H1 (cell line): ENCODE results near the gene ADGRB3. TPM values are rescaled to one million over a fixed set of nuclear protein-coding genes. Genes with fewer than 3 reads are reported as not detected.

Experiments
- CTCF ChIA-PET: fragments of 300-600 bp; sonication (Branson Sonifier 250); formaldehyde crosslinking; loops from one replicate; lab custom pipeline; 2021; ENCODE audit not compliant: partially characterized antibody; lab: Charles Lee
- POLR2A ChIA-PET: fragments of 300-600 bp; sonication (Branson Sonifier 250); formaldehyde crosslinking; loops from one replicate; lab custom pipeline; 2021; ENCODE audit warnings: inconsistent platforms; ENCODE audit not compliant: partially characterized antibody; lab: Charles Lee
- DNase-seq, 2 experiments: peaks; one replicate each; pipeline versions ENCODE4 v3.0.0 to v3.0.0-alpha.2; 2010 to 2022; ENCODE audit warnings: low spot score in 2 of 2, low read depth in 1 of 2, mixed read lengths in 1 of 2
- FAIRE-seq: peaks from 2 replicates; lab custom pipeline; 2011; peaks lifted over from hg19 to GRCh38; lab: Jason Lieb, UNC
- H2AFZ ChIP-seq: 2 replicates; pipeline ENCODE4 v1.8.1; 2012; ENCODE audit warnings: low read length, inconsistent platforms
- H2AK5ac ChIP-seq: 2 replicates; pipeline ENCODE4 v1.6.1; 2013; ENCODE audit warnings: low read depth, low read length
- H2BK120ac ChIP-seq: replicated peaks from 2 replicates; pipeline ENCODE3; 2013; ENCODE audit warnings: low read depth, low read length, inconsistent platforms
- H2BK12ac ChIP-seq: 2 replicates; pipeline ENCODE4 v1.6.1; 2013; ENCODE audit warnings: low read depth, low read length
- H2BK15ac ChIP-seq: 2 replicates; pipeline ENCODE4 v1.6.1; 2013; ENCODE audit warnings: low read length
- H2BK20ac ChIP-seq: 2 replicates; pipeline ENCODE4 v1.6.1; 2013; ENCODE audit warnings: low read length
- H2BK5ac ChIP-seq: 2 replicates; pipeline ENCODE4 v1.6.1; 2013; ENCODE audit warnings: low read depth, low read length
- H3K14ac ChIP-seq: 2 replicates; pipeline ENCODE4 v1.6.1; 2013; ENCODE audit warnings: inconsistent platforms; ENCODE audit not compliant: insufficient read length
- H3K18ac ChIP-seq: 2 replicates; pipeline ENCODE4 v1.6.1; 2013; ENCODE audit warnings: low read length; ENCODE audit errors: extremely low read depth
- H3K23ac ChIP-seq: 2 replicates; pipeline ENCODE4 v1.6.1; 2013; ENCODE audit warnings: inconsistent platforms; ENCODE audit not compliant: insufficient read length
- H3K23me2 ChIP-seq: 2 replicates; pipeline ENCODE4 v1.6.1; 2013; ENCODE audit warnings: low read depth, low read length
- H3K27ac ChIP-seq: 2 replicates; pipeline ENCODE4 v1.6.1; 2011; ENCODE audit warnings: low read depth, low read length, inconsistent platforms
- H3K27me3 ChIP-seq, 4 experiments: replicated peaks in 1 of 4; 1 replicate in 1 of 4; 2 replicates in 3 of 4; pipeline versions ENCODE4 v1.6.1 to v1.8.1; 2011 to 2013; ENCODE audit warnings: low read length in 3 of 4, mild to moderate bottlenecking in 3 of 4, inconsistent platforms in 2 of 4, mixed read lengths in 2 of 4, moderate library complexity in 1 of 4; ENCODE audit not compliant: control insufficient read depth in 3 of 4, insufficient read depth in 3 of 4; ENCODE audit errors: extremely low read depth in 1 of 4
- H3K36me3 ChIP-seq, 4 experiments: 2 replicates each; pipeline versions ENCODE4 v1.6.1 to v1.8.1; 2011 to 2013; ENCODE audit warnings: mild to moderate bottlenecking in 4 of 4, low read length in 3 of 4, moderate library complexity in 2 of 4, control low read depth in 1 of 4, inconsistent platforms in 1 of 4; ENCODE audit not compliant: insufficient read depth in 4 of 4, control insufficient read depth in 2 of 4
- H3K4ac ChIP-seq: replicated peaks from 2 replicates; pipeline ENCODE3; 2013; ENCODE audit warnings: low read length, low read depth, mixed read lengths, inconsistent platforms; ENCODE audit not compliant: insufficient read length
- H3K4me1 ChIP-seq, 4 experiments: replicated peaks in 1 of 4; 1 replicate in 1 of 4; 2 replicates in 3 of 4; pipeline versions ENCODE4 v1.6.1 to v1.8.1; 2011 to 2013; ENCODE audit warnings: low read length in 3 of 4, inconsistent platforms in 2 of 4, mixed read lengths in 1 of 4; ENCODE audit not compliant: insufficient read depth in 4 of 4, control insufficient read depth in 3 of 4
- H3K4me2 ChIP-seq, 2 experiments: 2 replicates each; pipeline versions ENCODE4 v1.6.1 to v1.8.1; 2011 to 2013; ENCODE audit warnings: low read depth in 2 of 2, low read length in 2 of 2, control low read depth in 1 of 2, inconsistent platforms in 1 of 2, mild to moderate bottlenecking in 1 of 2; ENCODE audit not compliant: insufficient read depth in 1 of 2
- H3K4me3 ChIP-seq, 4 experiments: fragments of 200-600, 300-600 bp in 1 of 4; sonication (generic), shearing (Covaris generic), sonication (Bioruptor Twin) in 1 of 4; 2 replicates each; pipeline versions ENCODE4 v1.5.1 to v1.8.1; 2011 to 2016; ENCODE audit warnings: low read length in 4 of 4, low read depth in 3 of 4, control low read depth in 2 of 4, inconsistent platforms in 2 of 4, mild to moderate bottlenecking in 2 of 4, mixed read lengths in 1 of 4, moderate library complexity in 1 of 4; ENCODE audit not compliant: insufficient read depth in 2 of 4; ENCODE audit errors: extremely low read depth in 1 of 4
- H3K56ac ChIP-seq: replicated peaks from 2 replicates; pipeline ENCODE3; 2013; ENCODE audit warnings: low read depth, mild to moderate bottlenecking, mixed read lengths, low read length, inconsistent platforms; ENCODE audit not compliant: insufficient read length
- H3K79me1 ChIP-seq: 2 replicates; pipeline ENCODE4 v1.6.1; 2013; ENCODE audit warnings: low read depth, low read length, control low read depth
- H3K79me2 ChIP-seq, 2 experiments: 2 replicates each; pipeline versions ENCODE4 v1.6.1 to v1.8.1; 2012 to 2013; ENCODE audit warnings: low read length in 2 of 2, mild to moderate bottlenecking in 2 of 2, inconsistent platforms in 1 of 2; ENCODE audit not compliant: insufficient read depth in 2 of 2, control insufficient read depth in 1 of 2
- H3K9ac ChIP-seq, 4 experiments: replicated peaks in 1 of 4; 1 replicate in 1 of 4; 2 replicates in 3 of 4; pipeline versions ENCODE4 v1.6.1 to v1.8.1; 2011 to 2013; ENCODE audit warnings: low read depth in 3 of 4, low read length in 3 of 4, control low read depth in 2 of 4, mild to moderate bottlenecking in 2 of 4, moderate library complexity in 2 of 4, inconsistent platforms in 1 of 4; ENCODE audit errors: extremely low read depth in 1 of 4
- H3K9me3 ChIP-seq, 2 experiments: 2 replicates each; pipeline versions ENCODE4 v1.6.1 to v1.8.1; 2012 to 2013; ENCODE audit warnings: mild to moderate bottlenecking in 2 of 2, moderate library complexity in 2 of 2, control low read depth in 1 of 2, inconsistent platforms in 1 of 2, low read depth in 1 of 2, low read length in 1 of 2, mixed read lengths in 1 of 2; ENCODE audit not compliant: insufficient read depth in 2 of 2
- H4K20me1 ChIP-seq, 2 experiments: replicated peaks in 1 of 2; 2 replicates each; pipeline versions ENCODE3 to v1.8.1; 2011 to 2013; ENCODE audit warnings: inconsistent platforms in 2 of 2, low read length in 2 of 2, mild to moderate bottlenecking in 1 of 2; ENCODE audit not compliant: insufficient read depth in 2 of 2, control insufficient read depth in 1 of 2
- H4K5ac ChIP-seq: 2 replicates; pipeline ENCODE4 v1.6.1; 2013; ENCODE audit warnings: low read length, low read depth, mixed read lengths, inconsistent platforms; ENCODE audit not compliant: insufficient read length
- H4K8ac ChIP-seq: 2 replicates; pipeline ENCODE4 v1.8.0; 2013; ENCODE audit warnings: mild to moderate bottlenecking, moderate library complexity, low read length, inconsistent platforms; ENCODE audit not compliant: insufficient read depth; ENCODE audit errors: extremely low read depth
- H4K91ac ChIP-seq: replicated peaks from 2 replicates; pipeline ENCODE3; 2013; ENCODE audit warnings: low read length, mixed read lengths, inconsistent platforms; ENCODE audit not compliant: insufficient read length
- BCL11A ChIP-seq, 2 experiments: IDR thresholded peaks; one replicate each; pipeline ENCODE4 v1.6.1; 2011; ENCODE audit warnings: low read depth in 2 of 2, low read length in 2 of 2, mild to moderate bottlenecking in 2 of 2
- BRCA1 ChIP-seq: IDR thresholded peaks from 2 replicates; pipeline ENCODE4 v1.6.1; 2012; ENCODE audit warnings: low read depth, low read length, improper control_type of control experiment
- CTCF ChIP-seq, 3 experiments: IDR thresholded peaks; 1 replicate in 2 of 3; 2 replicates in 1 of 3; pipeline versions ENCODE4 v1.5.1 to v1.6.1; 2011; ENCODE audit warnings: low read length in 3 of 3, mild to moderate bottlenecking in 3 of 3, inconsistent platforms in 2 of 3, low read depth in 1 of 3, moderate library complexity in 1 of 3; ENCODE audit not compliant: insufficient read depth in 1 of 3; ENCODE audit errors: control extremely low read depth in 1 of 3
- EP300 ChIP-seq, 2 experiments: IDR thresholded peaks; 1 replicate in 1 of 2; 2 replicates in 1 of 2; pipeline ENCODE4 v1.6.1; 2011 to 2012; ENCODE audit warnings: low read depth in 2 of 2, low read length in 2 of 2, mild to moderate bottlenecking in 2 of 2, borderline replicate concordance in 1 of 2, inconsistent platforms in 1 of 2, moderate library complexity in 1 of 2
- FOSL1 ChIP-seq: IDR thresholded peaks from 2 replicates; pipeline ENCODE4 v1.6.1; 2011; ENCODE audit warnings: mild to moderate bottlenecking, low read depth, low read length, moderate library complexity; ENCODE audit not compliant: insufficient read depth
- JUND ChIP-seq: IDR thresholded peaks from 2 replicates; pipeline ENCODE4 v1.6.1; 2011; ENCODE audit warnings: mild to moderate bottlenecking, improper control_type of control experiment, low read length
- TBP ChIP-seq: IDR thresholded peaks from 2 replicates; pipeline ENCODE4 v1.6.1; 2011; ENCODE audit warnings: low read depth, low read length, improper control_type of control experiment
- WGBS, 2 experiments: shearing (Covaris generic) in 1 of 2; methylation state at CpG; one replicate each; pipeline versions ENCODE4 v1.1.6 to v1.1.7; 2013 to 2015; ENCODE audit warnings: low lambda C conversion rate in 2 of 2, mixed read lengths in 2 of 2, inconsistent platforms in 1 of 2, low coverage in 1 of 2, missing lambda C conversion rate in 1 of 2; ENCODE audit not compliant: insufficient replicate concordance in 2 of 2, insufficient coverage in 1 of 2, insufficient read length in 1 of 2; ENCODE audit errors: extremely low coverage in 1 of 2, missing lambda C conversion rate in 1 of 2; 5-methylcytosine and 5-hydroxymethylcytosine counted together
- polyA plus RNA-seq, 7 experiments: library from polyadenylated mRNA; depleted of rRNA in 3 of 7; stranded (reverse) in 5 of 7; unstranded in 2 of 7; fragments of >200 nt in 5 of 7; fragments of 200-250 nt in 2 of 7; gene quantifications; 1 replicate in 5 of 7; 2 replicates in 1 of 7; 4 replicates in 1 of 7; pipeline versions ENCODE4 v1.2.1 to v1.2.3, GENCODE V29; 2011 to 2013; ENCODE audit warnings: missing spikeins in 2 of 7, mixed read lengths in 2 of 7
- total RNA-seq: library from RNA; stranded (reverse); fragmentation: NEBNext Ultra II Directional; extraction: Animal tissue kit (Norgen Biotek cat#: 25700); gene quantifications from 2 replicates; pipeline ENCODE4 v1.2.1, GENCODE V29; 2021

The ADGRB3 gene
- total and polyA plus RNA-seq, 2 of the 8 experiments (the other 6 are each of a cell fraction or from before 2014, with no cell fraction given) = 0.35 to 1.2 TPM

GRCh38 chr6:68919537-68919936, 284.5 kb downstream of the ADGRB3 start:
- Histone ChIP-seq H3K9ac (no peak overlapping the region), H3K14ac (no peak overlapping the region), H4K5ac (no peak overlapping the region), H2BK20ac (no peak overlapping the region), H3K23ac (no peak overlapping the region), H3K23me2 (no peaks in the 10 kb centered on the region), H3K36me3 (no peaks in the 10 kb centered on the region), H3K79me1 (no peaks in the 10 kb centered on the region), H3K18ac (no peak overlapping the region), H3K4me1 (peaks cover 0 to 3% (median 1%) of the 10 kb centered on the region in 4 experiments; a peak in 2 of 7 replicates), H3K79me2 (no peaks in the 10 kb centered on the region), H4K91ac (no peak overlapping the region), H3K27me3 (no peaks in the 10 kb centered on the region), H3K56ac (no peak overlapping the region), H3K27ac (no peak overlapping the region), H4K8ac (no peak overlapping the region), H3K4me2 (no peak overlapping the region), H2BK5ac (no peak overlapping the region), H3K4me3 (no peak overlapping the region), H2BK120ac (no peak overlapping the region), H2AFZ (no peak overlapping the region), H3K9me3 (no peaks in the 10 kb centered on the region), H2BK12ac (no peak overlapping the region), H4K20me1 (peaks cover 0 to 1% of the 10 kb centered on the region in 2 experiments), H2BK15ac (no peak overlapping the region), H2AK5ac (no peak overlapping the region), H3K4ac (no peak overlapping the region)
- 92% methylated on average over 3 of the region's 3 CpGs; no CpG with 5 or more reads in 1 of the 2 experiments for WGBS, 2 experiments
- ChIA-PET CTCF (no interaction called here), POLR2A (no interaction called here)
- FAIRE-seq (no peak), DNase-seq (no peak)
- no peak for TF ChIP-seq JUND
- TF ChIP-seq EP300 (IDR thresholded peaks at IDR 0.05; ENCODE audit: borderline replicate concordance in 1 of 2, low read depth in 2 of 2, low read length in 2 of 2) = no peak
- no peak for TF ChIP-seq FOSL1
- TF ChIP-seq TBP = no peak
- no peak for TF ChIP-seq CTCF (IDR thresholded peaks at IDR 0.05; ENCODE audit: control extremely low read depth in 1 of 3, insufficient read depth in 1 of 3, low read depth in 1 of 3, low read length in 3 of 3)
- TF ChIP-seq BCL11A (IDR thresholded peaks at IDR 0.05; ENCODE audit: low read depth in 2 of 2, low read length in 2 of 2) = no peak
- no peak for TF ChIP-seq BRCA1
